Adrenal gland (tissue), 5 donors: ENCODE results near the gene SLC34A1.

Source experiments
- POLR2A ChIP-seq, 2 donors: fragments of 450-650 bp; IDR thresholded peaks; one replicate each; pipeline ENCODE4 v1.6.1; 2017; ENCODE audit warnings: antibody characterized with exemption in 2 of 2, mild to moderate bottlenecking in 2 of 2, moderate library complexity in 1 of 2
- TF ChIP-seq, protein P1 (sequence below), 6 experiments: fragments of 450-650 bp in 4 of 6; fragments of 200-600 bp in 2 of 6; sonication (generic) in 1 of 6; IDR thresholded peaks; 1 replicate in 5 of 6; 2 replicates in 1 of 6; pipeline versions ENCODE4 v1.5.1 to v1.8.0; 2016 to 2021; ENCODE audit warnings: antibody characterized with exemption in 6 of 6, mild to moderate bottlenecking in 2 of 6, moderate library complexity in 1 of 6
- donor health status: DM: no; HTN: no; CAD: no.

GRCh38 chr5:177359451-177359851 is 24.8 kb upstream of the SLC34A1 start:
- TF ChIP-seq, protein P1, sequence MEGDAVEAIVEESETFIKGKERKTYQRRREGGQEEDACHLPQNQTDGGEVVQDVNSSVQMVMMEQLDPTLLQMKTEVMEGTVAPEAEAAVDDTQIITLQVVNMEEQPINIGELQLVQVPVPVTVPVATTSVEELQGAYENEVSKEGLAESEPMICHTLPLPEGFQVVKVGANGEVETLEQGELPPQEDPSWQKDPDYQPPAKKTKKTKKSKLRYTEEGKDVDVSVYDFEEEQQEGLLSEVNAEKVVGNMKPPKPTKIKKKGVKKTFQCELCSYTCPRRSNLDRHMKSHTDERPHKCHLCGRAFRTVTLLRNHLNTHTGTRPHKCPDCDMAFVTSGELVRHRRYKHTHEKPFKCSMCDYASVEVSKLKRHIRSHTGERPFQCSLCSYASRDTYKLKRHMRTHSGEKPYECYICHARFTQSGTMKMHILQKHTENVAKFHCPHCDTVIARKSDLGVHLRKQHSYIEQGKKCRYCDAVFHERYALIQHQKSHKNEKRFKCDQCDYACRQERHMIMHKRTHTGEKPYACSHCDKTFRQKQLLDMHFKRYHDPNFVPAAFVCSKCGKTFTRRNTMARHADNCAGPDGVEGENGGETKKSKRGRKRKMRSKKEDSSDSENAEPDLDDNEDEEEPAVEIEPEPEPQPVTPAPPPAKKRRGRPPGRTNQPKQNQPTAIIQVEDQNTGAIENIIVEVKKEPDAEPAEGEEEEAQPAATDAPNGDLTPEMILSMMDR (IDR thresholded peaks at IDR 0.05), result no peak
- TF ChIP-seq POLR2A (IDR thresholded peaks at IDR 0.05), result no peak
